ENCODE data around the gene STX16.

GRCh38 chr20:58709703-58710039, 58.6 kb downstream of the STX16 start:
- TF ChIP-seq POLR2A (IDR thresholded peaks at IDR 0.05; ENCODE audit: low read length) (no peak), GATA1 (IDR thresholded peaks at IDR 0.05; ENCODE audit: low read depth, low read length) (no peak)
